ENCODE results near the gene COL9A3. TPM values are rescaled to one million over a fixed set of nuclear protein-coding genes. Genes with fewer than 3 reads are reported as not detected.
"Not testable (repeated sequence)": the region's sequence is repeated elsewhere in the genome, so short reads cannot be mapped to it uniquely, and the experiment has no call there.

COL9A3 gene
- total RNA-seq, 4 donors from 2014 or later, result 2.2 to 2.3 TPM; not detected in 2

DNA sequence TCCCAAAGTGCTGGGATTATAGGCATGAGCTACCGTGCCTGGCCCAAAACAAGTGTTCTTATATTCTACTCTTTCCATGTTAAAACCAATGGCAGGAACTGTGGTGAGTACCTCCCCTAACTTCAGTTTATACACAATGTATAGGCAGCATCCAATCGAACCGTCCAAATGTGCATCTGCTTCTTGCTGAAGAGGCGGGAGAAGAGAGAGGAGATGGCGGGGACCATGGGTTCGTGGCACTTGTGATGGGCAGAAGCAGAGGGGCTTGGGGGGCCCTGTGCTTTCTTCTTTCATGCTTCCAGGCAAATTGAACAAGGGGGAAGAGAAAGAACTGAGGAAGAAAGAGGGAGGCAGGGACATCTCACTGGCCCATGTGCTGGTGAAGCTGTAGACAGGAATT lies 56.0 kb downstream of the COL9A3 start:
- TF ChIP-seq POLR2A (IDR thresholded peaks at IDR 0.05) (no peak), CTCF (IDR thresholded peaks at IDR 0.05) (no peak)
- WGBS, 2 donors, result 90 to 93% methylated on average over 5 to 6 of the region's 6 CpGs
- H3K27me3 ChIP-seq, result no peaks in the 10 kb centered on the region
- H3K4me1 ChIP-seq, result peaks cover 10 to 37% (median 25%) of the 10 kb centered on the region in 3 donors
- no peak for DNase-seq
- no peak overlapping the region for H3K4me3 ChIP-seq
- H3K36me3 ChIP-seq, result no peaks in the 10 kb centered on the region
- no peaks in the 10 kb centered on the region for H3K9me3 ChIP-seq
- intact Hi-C loops (cut with DNase I), result loop anchor here (10.0 kb wide), 1 partner anchor 142 kb away; no protein-coding TSS in a partner anchor
- H3K27ac ChIP-seq, result no peak overlapping the region

- intact Hi-C loops (cut with DNase I), result loop anchor here (10.0 kb wide), 1 partner anchor 142 kb away; no protein-coding TSS in a partner anchor
- 71 to 78% methylated on average over 7 of the region's 7 CpGs for WGBS, 2 donors
- Histone ChIP-seq H3K27ac (no peak overlapping the region), H3K4me1 (peaks cover 10 to 37% (median 25%) of the 10 kb centered on the region in 3 donors), H3K27me3 (no peaks in the 10 kb centered on the region), H3K36me3 (peaks cover 0 to under 1% (median 0%) of the 10 kb centered on the region in 3 donors), H3K9me3 (no peaks in the 10 kb centered on the region), H3K4me3 (no peak overlapping the region)
- DNase-seq, result no peak
- TF ChIP-seq POLR2A (IDR thresholded peaks at IDR 0.05) (no peak), CTCF (IDR thresholded peaks at IDR 0.05) (no peak)
Measured at GRCh38 chr20:62873280-62873679, 56.4 kb downstream of the COL9A3 start.

- H3K9me3 ChIP-seq, H3K27me3 ChIP-seq, H3K4me3 ChIP-seq, H3K36me3 ChIP-seq, DNase-seq: not testable (repeated sequence)
- WGBS, 2 donors, result 0 to 2% methylated on average over 13 to 14 of the region's 15 CpGs
- intact Hi-C loops (cut with DNase I), result loop anchor here (10.0 kb wide), 1 partner anchor 141 kb away; no protein-coding TSS in a partner anchor
- TF ChIP-seq CTCF (IDR thresholded peaks at IDR 0.05), result peak in 5 of 6 experiments; percentile 44 to 58 (median 54)
- peak overlapping the region in 1 of 4 donors; percentile 21 for H3K27ac ChIP-seq
- H3K4me1 ChIP-seq, result peaks cover 10 to 37% (median 25%) of the 10 kb centered on the region in 3 donors
Measured at GRCh38 chr20:62873681-62874031, 56.8 kb downstream of the COL9A3 start.

- H3K27ac ChIP-seq, result no peak overlapping the region
Measured at GRCh38 chr20:62874964-62875344, 58.1 kb downstream of the COL9A3 start.

More at GRCh38 chr20:62874964-62875344, 58.1 kb downstream of the COL9A3 start:
- TF ChIP-seq CTCF (IDR thresholded peaks at IDR 0.05) (no peak), POLR2A (IDR thresholded peaks at IDR 0.05) (no peak)
- H3K27me3 ChIP-seq, result no peaks in the 10 kb centered on the region
- no peak overlapping the region for H3K4me3 ChIP-seq
- no peaks in the 10 kb centered on the region for H3K9me3 ChIP-seq
- H3K36me3 ChIP-seq, result peaks cover 0 to 17% (median 0%) of the 10 kb centered on the region in 3 donors
- intact Hi-C loops (cut with DNase I), result loop anchor here (10.0 kb wide), 1 partner anchor 140 kb away; no protein-coding TSS in a partner anchor
- 88 to 96% methylated on average over 3 to 9 of the region's 14 CpGs for WGBS, 2 donors
- DNase-seq, result no peak
- peaks cover 10 to 37% (median 25%) of the 10 kb centered on the region in 3 donors for H3K4me1 ChIP-seq
